DOHH2 (cell line): ENCODE measurements around the gene FANCD2OS.
"Not testable (repeated sequence)": the region's sequence is repeated elsewhere in the genome, so short reads cannot be mapped to it uniquely, and the experiment has no call there.

ENCODE experiments used
- H3F3A ChIP-seq: fragments of 200-600 bp; sonication (generic), shearing (Covaris generic); 2 replicates; pipeline ENCODE4 v1.6.0; 2016; ENCODE audit warnings: antibody characterized with exemption, mild to moderate bottlenecking; ENCODE audit not compliant: control insufficient read depth, insufficient read depth
- H3K27ac ChIP-seq: fragments of 200-600 bp; sonication (generic); 2 replicates; pipeline ENCODE4 v1.5.1; 2014; ENCODE audit warnings: low read depth, mild to moderate bottlenecking, low read length, moderate library complexity
- H3K27me3 ChIP-seq: fragments of 200-600 bp; sonication (generic); 2 replicates; pipeline ENCODE4 v1.6.1; 2014; ENCODE audit warnings: mild to moderate bottlenecking, low read length, mixed read lengths; ENCODE audit not compliant: control insufficient read depth
- H3K36me3 ChIP-seq: fragments of 200-600 bp; sonication (generic); 2 replicates; pipeline ENCODE4 v1.6.1; 2014; ENCODE audit warnings: mild to moderate bottlenecking, low read length, moderate library complexity, mixed read lengths; ENCODE audit not compliant: control insufficient read depth
- H3K4me1 ChIP-seq: fragments of 200-600 bp; sonication (generic); 2 replicates; pipeline ENCODE4 v1.6.1; 2014; ENCODE audit warnings: mild to moderate bottlenecking, low read length, mixed read lengths; ENCODE audit not compliant: control insufficient read depth
- H3K4me2 ChIP-seq: fragments of 200-600 bp; sonication (generic); 2 replicates; pipeline ENCODE4 v1.6.0; 2014; ENCODE audit warnings: mild to moderate bottlenecking, low read length, moderate library complexity
- H3K4me3 ChIP-seq: fragments of 200-600 bp; sonication (generic); 2 replicates; pipeline ENCODE4 v1.5.1; 2014; ENCODE audit warnings: mild to moderate bottlenecking, low read length, mixed read lengths
- H3K79me2 ChIP-seq: fragments of 200-600 bp; sonication (generic); 2 replicates; pipeline ENCODE4 v1.6.1; 2014; ENCODE audit warnings: mild to moderate bottlenecking, low read length, mixed read lengths; ENCODE audit not compliant: control insufficient read depth
- H3K9me2 ChIP-seq: fragments of 200-600 bp; sonication (generic); replicated peaks from 2 replicates; pipeline ENCODE4 v1.6.1; 2014; ENCODE audit warnings: mild to moderate bottlenecking, low read length, mixed read lengths; ENCODE audit not compliant: control insufficient read depth
- H3K9me3 ChIP-seq: fragments of 200-600 bp; sonication (generic); 2 replicates; pipeline ENCODE4 v1.6.1; 2014; ENCODE audit warnings: antibody characterized with exemption, low read length, mixed read lengths; ENCODE audit not compliant: control insufficient read depth, insufficient read depth
- H4K20me1 ChIP-seq: fragments of 200-600 bp; sonication (generic); 2 replicates; pipeline ENCODE4 v1.6.0; 2014; ENCODE audit warnings: low read depth, mild to moderate bottlenecking, antibody characterized with exemption, low read length, moderate library complexity; ENCODE audit not compliant: control insufficient read depth, insufficient read depth
- EZH2phosphoT487 ChIP-seq: fragments of 200-600 bp; sonication (generic); IDR thresholded peaks from 2 replicates; pipeline ENCODE4 v1.6.1; 2017; ENCODE audit warnings: borderline replicate concordance, mild to moderate bottlenecking, antibody characterized with exemption, low read length, moderate library complexity, mixed read lengths
- TF ChIP-seq, protein P1 (sequence below): fragments of 200-600 bp; sonication (generic); IDR thresholded peaks from one replicate; pipeline ENCODE4 v1.5.1; 2014; ENCODE audit warnings: antibody characterized with exemption, mild to moderate bottlenecking, low read depth, low read length; ENCODE audit not compliant: poor library complexity, severe bottlenecking

The FANCD2OS gene

DNA sequence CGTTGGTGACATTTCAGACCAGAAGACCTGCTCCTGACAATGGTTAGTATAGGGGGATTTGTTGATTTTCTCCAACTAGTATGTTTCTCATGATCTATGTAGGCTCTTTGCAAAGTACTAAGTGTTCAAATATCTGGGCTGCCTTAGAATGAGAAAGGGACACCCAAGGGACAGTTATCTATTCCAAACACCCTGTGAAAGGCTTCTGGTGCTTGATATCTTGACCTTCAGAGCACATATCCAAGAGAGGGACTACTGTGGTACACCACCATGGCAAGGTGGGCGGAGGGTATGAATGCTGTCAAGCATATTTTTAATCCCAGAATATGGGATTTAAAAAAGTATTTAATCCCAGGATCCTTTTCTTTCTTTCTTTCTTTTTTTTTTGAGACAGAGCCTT, 1.1 kb downstream of the FANCD2OS start:
- no peaks in the 10 kb centered on the region for H3K9me3 ChIP-seq

DNA sequence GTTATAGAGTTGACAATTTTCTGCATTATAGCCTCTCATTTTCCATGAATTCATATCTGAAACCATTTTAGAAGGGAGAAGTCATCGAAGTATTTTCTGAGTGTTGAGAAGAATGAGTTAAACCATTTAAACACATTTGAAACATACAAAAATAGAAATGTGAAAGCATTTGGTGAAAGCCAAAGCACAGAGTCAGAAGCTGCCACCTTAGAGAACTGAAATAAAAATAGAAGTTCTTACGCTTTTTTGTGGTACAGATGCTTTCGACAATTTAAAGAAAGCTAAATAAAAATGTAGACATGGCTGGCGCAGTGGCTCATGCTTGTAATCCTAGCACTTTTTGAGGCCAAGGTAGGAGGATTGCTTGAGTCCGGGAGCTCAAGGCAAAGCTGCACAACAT, 9.0 kb downstream of the FANCD2OS start:
- TF ChIP-seq, protein P1, sequence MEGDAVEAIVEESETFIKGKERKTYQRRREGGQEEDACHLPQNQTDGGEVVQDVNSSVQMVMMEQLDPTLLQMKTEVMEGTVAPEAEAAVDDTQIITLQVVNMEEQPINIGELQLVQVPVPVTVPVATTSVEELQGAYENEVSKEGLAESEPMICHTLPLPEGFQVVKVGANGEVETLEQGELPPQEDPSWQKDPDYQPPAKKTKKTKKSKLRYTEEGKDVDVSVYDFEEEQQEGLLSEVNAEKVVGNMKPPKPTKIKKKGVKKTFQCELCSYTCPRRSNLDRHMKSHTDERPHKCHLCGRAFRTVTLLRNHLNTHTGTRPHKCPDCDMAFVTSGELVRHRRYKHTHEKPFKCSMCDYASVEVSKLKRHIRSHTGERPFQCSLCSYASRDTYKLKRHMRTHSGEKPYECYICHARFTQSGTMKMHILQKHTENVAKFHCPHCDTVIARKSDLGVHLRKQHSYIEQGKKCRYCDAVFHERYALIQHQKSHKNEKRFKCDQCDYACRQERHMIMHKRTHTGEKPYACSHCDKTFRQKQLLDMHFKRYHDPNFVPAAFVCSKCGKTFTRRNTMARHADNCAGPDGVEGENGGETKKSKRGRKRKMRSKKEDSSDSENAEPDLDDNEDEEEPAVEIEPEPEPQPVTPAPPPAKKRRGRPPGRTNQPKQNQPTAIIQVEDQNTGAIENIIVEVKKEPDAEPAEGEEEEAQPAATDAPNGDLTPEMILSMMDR = no peak
- TF ChIP-seq EZH2phosphoT487 = no peak
- H3K4me3 ChIP-seq = no peak overlapping the region
- H3K27me3 ChIP-seq = no peaks in the 10 kb centered on the region
- no peak overlapping the region for H3K27ac ChIP-seq
- no peaks in the 10 kb centered on the region for H3K79me2 ChIP-seq
- no peak overlapping the region for H3K4me2 ChIP-seq
- H4K20me1 ChIP-seq = no peaks in the 10 kb centered on the region
- H3K4me1 ChIP-seq = 0 out of 2 replicates have a peak, but pooled peaks cover 3% of the 10 kb centered on the region
- H3F3A ChIP-seq = peaks cover 5% of the 10 kb centered on the region; the same call in 1 of the 2 replicates
- H3K9me2 ChIP-seq = no peaks in the 10 kb centered on the region
- no peaks in the 10 kb centered on the region for H3K9me3 ChIP-seq
- peaks cover 72% of the 10 kb centered on the region for H3K36me3 ChIP-seq

More for the DNA sequence above, 1.1 kb downstream of the FANCD2OS start:
- Histone ChIP-seq H4K20me1 (no peaks in the 10 kb centered on the region), H3K4me1 (no peaks in the 10 kb centered on the region), H3K9me2 (no peaks in the 10 kb centered on the region), H3K27me3 (no peaks in the 10 kb centered on the region), H3K4me3 (no peak overlapping the region), H3K27ac (no peak overlapping the region), H3K4me2 (no peak overlapping the region), H3K36me3 (peaks cover 13% of the 10 kb centered on the region), H3F3A (0 out of 2 replicates have a peak, but pooled peaks cover 7% of the 10 kb centered on the region), H3K79me2 (no peaks in the 10 kb centered on the region)
- TF ChIP-seq, protein P1 = no peak
- TF ChIP-seq EZH2phosphoT487 = no peak

DNA sequence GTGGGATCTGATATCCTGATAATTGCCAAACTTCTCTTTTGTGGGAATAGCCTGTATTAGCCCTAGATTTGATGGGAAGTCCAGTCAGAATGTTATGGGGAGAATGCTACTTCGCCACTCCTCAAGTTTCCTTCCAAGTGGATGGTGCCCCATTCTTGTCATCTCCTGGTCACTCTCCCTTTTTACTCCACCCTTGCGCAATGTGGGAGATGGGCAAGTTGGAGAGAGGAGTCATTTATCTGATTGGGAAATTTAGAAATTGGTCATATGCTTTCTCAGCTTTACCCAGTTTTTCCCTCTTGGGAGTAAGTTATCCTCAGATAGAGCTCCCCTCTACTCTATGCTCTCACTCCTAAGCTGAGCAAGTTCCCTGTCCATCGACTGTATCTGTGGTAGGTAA, 14.4 kb downstream of the FANCD2OS start:
- Histone ChIP-seq H3K4me3 (no peak overlapping the region), H3K4me1 (0 out of 2 replicates have a peak, but pooled peaks cover 3% of the 10 kb centered on the region), H3K36me3 (peaks cover 77% of the 10 kb centered on the region), H3K9me3 (no peaks in the 10 kb centered on the region), H3F3A (no peaks in the 10 kb centered on the region), H3K27me3 (no peaks in the 10 kb centered on the region), H3K79me2 (no peaks in the 10 kb centered on the region), H3K27ac (no peak overlapping the region), H4K20me1 (no peaks in the 10 kb centered on the region), H3K4me2 (no peak overlapping the region), H3K9me2 (no peaks in the 10 kb centered on the region)
- TF ChIP-seq, protein P1 = no peak
- no peak for TF ChIP-seq EZH2phosphoT487

DNA sequence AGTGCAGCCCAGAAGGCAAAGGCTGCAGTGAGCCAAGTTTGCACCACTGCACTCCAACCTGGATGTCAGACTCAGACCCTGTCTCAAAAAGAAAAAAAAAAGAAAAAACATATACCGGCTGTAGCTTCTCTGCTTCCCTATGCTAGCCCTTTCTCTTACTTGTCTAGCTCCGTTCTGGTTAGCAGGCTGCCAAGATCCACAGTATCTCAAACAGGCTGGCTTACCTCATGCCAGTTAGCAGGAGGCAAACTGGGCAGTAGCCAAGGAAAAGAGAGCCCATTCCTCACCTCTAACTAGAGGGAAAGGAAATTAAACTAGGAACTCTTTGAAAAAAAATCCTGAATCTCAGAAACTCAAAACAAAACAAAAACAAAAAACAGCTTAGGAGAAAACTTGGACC, 16.7 kb downstream of the FANCD2OS start:
- H3F3A ChIP-seq, H3K27me3 ChIP-seq, H3K27ac ChIP-seq, H3K4me2 ChIP-seq, H4K20me1 ChIP-seq, H3K4me3 ChIP-seq, H3K79me2 ChIP-seq, H3K4me1 ChIP-seq, H3K9me2 ChIP-seq, H3K9me3 ChIP-seq: not testable (repeated sequence)
- H3K36me3 ChIP-seq = peaks cover 82% of the 10 kb centered on the region

DNA sequence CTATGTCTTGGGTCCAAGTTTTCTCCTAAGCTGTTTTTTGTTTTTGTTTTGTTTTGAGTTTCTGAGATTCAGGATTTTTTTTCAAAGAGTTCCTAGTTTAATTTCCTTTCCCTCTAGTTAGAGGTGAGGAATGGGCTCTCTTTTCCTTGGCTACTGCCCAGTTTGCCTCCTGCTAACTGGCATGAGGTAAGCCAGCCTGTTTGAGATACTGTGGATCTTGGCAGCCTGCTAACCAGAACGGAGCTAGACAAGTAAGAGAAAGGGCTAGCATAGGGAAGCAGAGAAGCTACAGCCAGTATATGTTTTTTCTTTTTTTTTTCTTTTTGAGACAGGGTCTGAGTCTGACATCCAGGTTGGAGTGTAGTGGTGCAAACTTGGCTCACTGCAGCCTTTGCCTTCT, 17.3 kb downstream of the FANCD2OS start:
- not testable (repeated sequence) for H3K4me2 ChIP-seq, H3K27ac ChIP-seq, H3F3A ChIP-seq, H3K4me3 ChIP-seq, H3K27me3 ChIP-seq, H3K9me3 ChIP-seq, H3K4me1 ChIP-seq, H3K79me2 ChIP-seq, H3K9me2 ChIP-seq, H4K20me1 ChIP-seq
- peaks cover 83% of the 10 kb centered on the region for H3K36me3 ChIP-seq
